Heart right ventricle (tissue), 16 donors: Measurements from ENCODE around the gene MID1. TPM values are rescaled to one million over a fixed set of nuclear protein-coding genes. Genes with fewer than 3 reads are reported as not detected.

ENCODE experiments used
- ATAC-seq, 8 donors: fragments of 200-7000 bp; cut with Tn5 transposase; one replicate each; pipeline ENCODE4 v1.9.1; 2020; ENCODE audit warnings: mild to moderate bottlenecking in 8 of 8, moderate library complexity in 8 of 8, moderate number of reproducible peaks in 1 of 8
- DNase-seq, 2 donors: peaks; one replicate each; pipeline ENCODE4 v3.0.0-alpha.2; 2020
- H3K27ac ChIP-seq, 10 donors: fragments of 200-600 bp; sonication (generic) in 2 of 10; one replicate each; pipeline versions ENCODE4 v1.5.0 to v1.8.0; 2020 to 2022; ENCODE audit warnings: mild to moderate bottlenecking in 3 of 10
- H3K27me3 ChIP-seq, 7 donors: fragments of 200-600 bp; one replicate each; pipeline ENCODE4 v1.8.0; 2021 to 2022; ENCODE audit warnings: mild to moderate bottlenecking in 2 of 7
- H3K36me3 ChIP-seq, 9 donors: fragments of 200-600 bp; sonication (generic) in 1 of 9; one replicate each; pipeline versions ENCODE4 v1.5.0 to v1.8.0; 2020 to 2022; ENCODE audit warnings: mild to moderate bottlenecking in 2 of 9
- H3K4me1 ChIP-seq, 9 donors: fragments of 200-600 bp; sonication (generic) in 1 of 9; one replicate each; pipeline versions ENCODE4 v1.5.0 to v1.8.0; 2020 to 2022; ENCODE audit warnings: mild to moderate bottlenecking in 4 of 9
- H3K4me3 ChIP-seq, 10 donors: fragments of 200-600 bp; sonication (generic) in 2 of 10; one replicate each; pipeline versions ENCODE4 v1.5.0 to v1.8.0; 2020 to 2022; ENCODE audit warnings: mild to moderate bottlenecking in 7 of 10, moderate library complexity in 2 of 10
- H3K9me3 ChIP-seq, 11 donors: fragments of 200-600 bp in 10 of 11; sonication (generic) in 2 of 11; one replicate each; pipeline versions ENCODE4 v1.5.0 to v1.8.0; 2013 to 2022; ENCODE audit warnings: mild to moderate bottlenecking in 2 of 11, control low read depth in 1 of 11, moderate library complexity in 1 of 11
- WGBS, 2 donors: extraction: QIAGEN DNeasy Blood & Tissue Kit; methylation state at CpG; one replicate each; pipeline ENCODE4 v1.1.7; 2013; ENCODE audit warnings: inconsistent platforms in 1 of 2; 5-methylcytosine and 5-hydroxymethylcytosine counted together
- intact Hi-C, 10 donors: fragments of 100-400 bp; cut with DNase I; formaldehyde crosslinking; loops; one replicate each; pipeline versions ENCODE4 v1.11.1 to v1.14.2; 2022
- polyA plus RNA-seq, 2 donors: library from polyadenylated mRNA; stranded (reverse); fragments of 200-250 nt; gene quantifications; one replicate each; pipeline ENCODE4 v1.2.3, GENCODE V29; 2013
- total RNA-seq, 10 donors: library from RNA; stranded (reverse); fragmentation: NEBNext Ultra II Directional in 3 of 10; extraction: Animal tissue kit (Norgen Biotek cat#: 25700) in 3 of 10; gene quantifications; one replicate each; pipeline versions ENCODE4 v1.2.1 to v1.2.4, GENCODE V29; 2021 to 2023
- TF ChIP-seq, protein P1 (sequence below), 9 donors: fragments of 200-600 bp; sonication (generic) in 2 of 9; IDR thresholded peaks; one replicate each; pipeline versions ENCODE4 v1.5.0 to v1.8.0; 2021 to 2022; ENCODE audit warnings: antibody characterized with exemption in 9 of 9, mild to moderate bottlenecking in 5 of 9, moderate library complexity in 1 of 9
- donor health status: Arrhythmogenic right ventricular cardiomyopathy.
- donor health status: ischemic (EF 13 %, LVEDD 7.1; RV severe dilation, severe dysfunction).
- donor health status: healthy with polysubstance abuse.
- donor health status: DM: no; HTN: yes; CAD: no.
- donor health status: DM: no; HTN: no; CAD: no.
- donor health status: ischemic (EF 25% LVEDD 6.9; RV normal size, moderate dysfunction).
- donor health status: ischemic (EF 25% LVEDD 5.7; RV mildly dilated, moderate dysfunction).
- donor health status: healthy.
- donor health status: DM: yes; HTN: yes; CAD: no.
- donor health status: Ischemic cardiomyopathy.
- donor health status: ischemic (EF 35%, LVEDD 5.7; RV mildly dilated, moderate dysfunction).
- donor health status: nonischemic (EF 11% LVEDD 7.7; RV severe dilation, severe dysfunction).
- donor health status: DM: yes; HTN: yes; CAD: no.
- donor health status: PGD.
- donor health status: ischemic (EF 29% LVEDD 5.4; RV normal size, mild dysfunction).
- donor health status: nonischemic (EF 23%, LVEDD 6.1; RV moderate dilation, normal function).

The MID1 gene
- total and polyA plus RNA-seq, 12 donors, result 1.4 to 22.6 (median 7.2) TPM

DNA sequence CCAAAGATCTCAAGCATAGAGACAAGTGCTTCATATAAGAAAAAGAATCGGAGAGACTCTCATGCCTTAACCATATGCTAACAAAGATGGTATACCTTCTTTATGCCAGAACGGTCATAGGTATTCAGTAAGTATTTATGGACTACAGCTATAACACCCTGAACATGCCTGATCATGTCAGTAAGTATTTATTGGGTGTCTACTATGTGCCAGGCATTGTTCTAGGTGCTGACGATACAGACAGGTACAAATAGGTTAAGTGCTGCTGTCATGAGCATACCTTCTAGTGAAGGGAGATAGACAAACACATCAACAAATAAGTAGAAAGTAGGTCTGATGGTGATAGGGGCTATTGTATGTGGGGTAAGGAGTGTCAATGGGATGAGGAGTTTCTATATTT lies 9.5 kb upstream of the MID1 start:
- intact Hi-C loops, result loop anchor here in 2 of 10 donors (5.0 to 10.0 kb wide), 2 partner anchors 305 to 443 kb away; no protein-coding TSS in a partner anchor

DNA sequence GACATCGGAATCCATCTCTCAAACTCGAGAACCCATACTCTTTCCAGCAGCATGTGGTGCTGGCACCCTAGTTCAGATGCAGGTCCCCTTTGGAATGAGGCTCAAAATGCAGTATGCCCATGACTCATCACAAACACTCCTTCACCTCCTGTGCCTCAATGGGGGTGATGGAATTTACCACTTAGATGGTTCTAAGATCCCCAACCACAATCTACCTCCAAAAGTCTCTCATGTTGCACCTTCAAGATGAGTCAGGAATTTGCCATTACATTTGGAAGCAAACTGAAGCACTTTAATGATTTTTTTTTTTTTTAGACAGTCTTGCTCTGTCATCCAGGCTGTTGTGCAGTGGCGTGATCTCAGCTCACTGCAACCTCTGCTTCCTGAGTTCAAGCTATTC lies 8.5 kb upstream of the MID1 start:
- peaks cover 0 to 4% (median 0%) of the 10 kb centered on the region in 9 donors for H3K4me1 ChIP-seq
- 97 to 98% methylated on average over 3 of the region's 3 CpGs for WGBS, 2 donors
- TF ChIP-seq, protein P1, sequence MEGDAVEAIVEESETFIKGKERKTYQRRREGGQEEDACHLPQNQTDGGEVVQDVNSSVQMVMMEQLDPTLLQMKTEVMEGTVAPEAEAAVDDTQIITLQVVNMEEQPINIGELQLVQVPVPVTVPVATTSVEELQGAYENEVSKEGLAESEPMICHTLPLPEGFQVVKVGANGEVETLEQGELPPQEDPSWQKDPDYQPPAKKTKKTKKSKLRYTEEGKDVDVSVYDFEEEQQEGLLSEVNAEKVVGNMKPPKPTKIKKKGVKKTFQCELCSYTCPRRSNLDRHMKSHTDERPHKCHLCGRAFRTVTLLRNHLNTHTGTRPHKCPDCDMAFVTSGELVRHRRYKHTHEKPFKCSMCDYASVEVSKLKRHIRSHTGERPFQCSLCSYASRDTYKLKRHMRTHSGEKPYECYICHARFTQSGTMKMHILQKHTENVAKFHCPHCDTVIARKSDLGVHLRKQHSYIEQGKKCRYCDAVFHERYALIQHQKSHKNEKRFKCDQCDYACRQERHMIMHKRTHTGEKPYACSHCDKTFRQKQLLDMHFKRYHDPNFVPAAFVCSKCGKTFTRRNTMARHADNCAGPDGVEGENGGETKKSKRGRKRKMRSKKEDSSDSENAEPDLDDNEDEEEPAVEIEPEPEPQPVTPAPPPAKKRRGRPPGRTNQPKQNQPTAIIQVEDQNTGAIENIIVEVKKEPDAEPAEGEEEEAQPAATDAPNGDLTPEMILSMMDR (IDR thresholded peaks at IDR 0.05), result no peak
- no peak overlapping the region for H3K27ac ChIP-seq
- DNase-seq (no peak), ATAC-seq (no peak)
- intact Hi-C loops, result loop anchor here in 1 of 10 donors (5.0 kb wide), 1 partner anchor 442 kb away; no protein-coding TSS in a partner anchor
- no peaks in the 10 kb centered on the region for H3K36me3 ChIP-seq
- no peaks in the 10 kb centered on the region for H3K9me3 ChIP-seq
- H3K4me3 ChIP-seq, result no peak overlapping the region
- peaks cover 0 to 8% (median 0%) of the 10 kb centered on the region in 7 donors for H3K27me3 ChIP-seq

More for the DNA sequence above, 9.5 kb upstream of the MID1 start:
- Histone ChIP-seq H3K36me3 (no peaks in the 10 kb centered on the region), H3K9me3 (no peaks in the 10 kb centered on the region), H3K4me3 (no peak overlapping the region), H3K27me3 (peaks cover 0 to 8% (median 0%) of the 10 kb centered on the region in 7 donors), H3K27ac (no peak overlapping the region), H3K4me1 (peaks cover 0 to 14% (median 0%) of the 10 kb centered on the region in 9 donors)
- TF ChIP-seq, protein P1 (IDR thresholded peaks at IDR 0.05), result no peak
- DNase-seq, result no peak
- no peak for ATAC-seq
- 97 to 100% methylated on average over 3 of the region's 3 CpGs for WGBS, 2 donors

DNA sequence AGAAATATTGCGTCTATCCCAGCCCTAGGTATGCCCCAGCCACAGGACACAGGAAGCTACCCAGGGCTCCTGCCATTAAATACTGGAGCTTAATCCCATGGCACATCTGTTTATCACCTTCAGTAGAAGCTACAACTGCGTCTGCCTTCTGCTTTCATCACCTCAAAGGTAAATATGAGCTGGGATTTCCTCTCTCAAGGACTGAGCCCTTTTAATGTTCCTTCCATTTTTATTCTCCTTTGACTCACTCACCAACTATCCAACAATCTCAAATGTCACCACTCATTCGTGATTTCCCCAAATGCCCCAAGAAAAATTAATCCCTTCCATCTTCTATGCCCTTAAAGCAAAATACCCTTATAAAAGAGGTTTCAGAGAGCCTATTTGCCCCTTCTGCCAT lies 1.8 kb upstream of the MID1 start:
- DNase-seq, result no peak
- intact Hi-C loops, result loop anchor here in 1 of 10 donors (5.0 kb wide), 1 partner anchor 435 kb away; no protein-coding TSS in a partner anchor
- Histone ChIP-seq H3K27ac (no peak overlapping the region), H3K4me1 (peaks cover 0 to 3% (median 0%) of the 10 kb centered on the region in 9 donors), H3K9me3 (no peaks in the 10 kb centered on the region), H3K27me3 (peaks cover 0 to 45% (median 0%) of the 10 kb centered on the region in 7 donors), H3K4me3 (no peak overlapping the region), H3K36me3 (no peaks in the 10 kb centered on the region)
- WGBS, 2 donors, result 82 to 89% methylated on average over 3 of the region's 3 CpGs
- TF ChIP-seq, protein P1 (IDR thresholded peaks at IDR 0.05), result no peak
- ATAC-seq, result no peak

DNA sequence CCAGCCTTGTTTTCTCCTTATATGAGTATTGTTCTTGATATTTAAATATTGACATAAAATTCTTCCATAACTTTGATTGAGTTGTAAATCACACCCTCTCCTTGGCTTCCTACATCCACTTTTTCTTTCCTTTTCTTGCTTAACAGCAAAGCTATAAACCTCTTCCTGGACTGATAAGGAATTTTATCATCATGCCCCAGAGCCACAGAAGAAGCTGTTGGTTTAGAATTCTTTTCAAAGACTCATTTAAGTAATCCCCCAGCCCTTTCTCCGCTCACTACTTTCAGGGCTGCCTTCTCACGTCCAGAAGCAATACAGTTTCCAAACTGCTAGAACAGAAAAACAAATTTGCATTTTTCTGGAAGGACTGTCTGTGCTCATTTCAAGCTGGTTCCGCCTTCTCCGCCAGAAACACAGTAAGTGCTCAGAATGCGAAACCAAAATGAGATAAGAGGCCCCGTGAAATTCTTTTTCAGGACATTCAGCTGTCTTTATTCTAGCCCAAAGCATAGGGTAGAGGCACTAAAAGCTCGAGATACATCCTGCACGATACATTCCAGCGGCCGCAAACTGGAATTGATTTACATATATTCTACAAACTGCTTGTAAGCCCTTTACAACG lies 849 bp downstream of the MID1 start:
- TF ChIP-seq, protein P1 (IDR thresholded peaks at IDR 0.05), result no peak
- peak overlapping the region in 9 of 10 donors; percentile 22 to 79 (median 68) for H3K27ac ChIP-seq
- H3K27me3 ChIP-seq, result peaks cover 0 to 67% (median 0%) of the 10 kb centered on the region in 7 donors
- H3K36me3 ChIP-seq, result no peaks in the 10 kb centered on the region
- WGBS, 2 donors, result 1 to 2% methylated on average over 11 of the region's 11 CpGs
- peak in 5 of 8 donors; percentile 26 to 57 (median 29) for ATAC-seq
- intact Hi-C loops, result loop anchor here in 8 of 10 donors (5.0 to 10.0 kb wide), 10 partner anchors 65 to 435 kb away; no protein-coding TSS in a partner anchor
- DNase-seq, result no peak
- no peaks in the 10 kb centered on the region for H3K9me3 ChIP-seq
- peak overlapping the region; percentile 28 to 75 (median 65) for H3K4me3 ChIP-seq
- H3K4me1 ChIP-seq, result peaks cover 0 to 10% (median 0%) of the 10 kb centered on the region in 9 donors
